ENCODE data around the gene TACSTD2. TPM values are rescaled to one million over a fixed set of nuclear protein-coding genes. Genes with fewer than 3 reads are reported as not detected.
"Not testable (repeated sequence)": the region's sequence is repeated elsewhere in the genome, so short reads cannot be mapped to it uniquely, and the experiment has no call there.

TACSTD2 gene
- not detected for total RNA-seq

- Mint-ChIP-seq H3K4me1 (ENCODE audit: low read depth) (peaks cover 42% of the 10 kb centered on the region), H3K27ac (no peak within 1 kb of the TSS), H3K36me3 (no peaks in the 10 kb centered on the region), H3K9me3 (no peaks in the 10 kb centered on the region), H3K4me3 (peak within 1 kb of the TSS; percentile 57), H3K27me3 (peaks cover 53% of the 10 kb centered on the region)
- CTCF ChIA-PET: no interaction called here
- no peak for DNase-seq
- intact Hi-C loops (cut with micrococcal nuclease): no loop called here
- POLR2A ChIA-PET: no interaction called here
Observed at GRCh38 chr1:58576727-58577653, at the start of gene TACSTD2. Gene TACSTD2 (minus strand): TSS chr1:58577252. CDS start chr1:58577156, 96 bp downstream.

GRCh38 chr1:58626293-58626692 is 49.2 kb upstream of the TACSTD2 start:
- H3K9me3 Mint-ChIP-seq: no peaks in the 10 kb centered on the region
- H3K27me3 Mint-ChIP-seq: peaks cover 3% of the 10 kb centered on the region
- no peak for DNase-seq
- no peak overlapping the region for H3K27ac Mint-ChIP-seq
- H3K36me3 Mint-ChIP-seq: no peaks in the 10 kb centered on the region
- POLR2A ChIA-PET: no interaction called here
- intact Hi-C loops (cut with micrococcal nuclease): no loop called here
- no peak overlapping the region for H3K4me3 Mint-ChIP-seq
- CTCF ChIA-PET: no interaction called here
- H3K4me1 Mint-ChIP-seq (ENCODE audit: low read depth): no peaks in the 10 kb centered on the region

- intact Hi-C loops (cut with micrococcal nuclease); H3K4me3 Mint-ChIP-seq; H3K36me3 Mint-ChIP-seq; H3K9me3 Mint-ChIP-seq; DNase-seq; H3K4me1 Mint-ChIP-seq (ENCODE audit: low read depth); H3K27ac Mint-ChIP-seq; H3K27me3 Mint-ChIP-seq; POLR2A ChIA-PET; CTCF ChIA-PET: not testable (repeated sequence)
Observed at GRCh38 chr1:58623259-58623658, 46.2 kb upstream of the TACSTD2 start.

- Mint-ChIP-seq H3K9me3 (no peaks in the 10 kb centered on the region), H3K27me3 (peaks cover 10% of the 10 kb centered on the region), H3K27ac (no peak overlapping the region), H3K4me1 (ENCODE audit: low read depth) (no peaks in the 10 kb centered on the region), H3K4me3 (no peak overlapping the region), H3K36me3 (no peaks in the 10 kb centered on the region)
- CTCF ChIA-PET: no interaction called here
- intact Hi-C loops (cut with micrococcal nuclease): no loop called here
- POLR2A ChIA-PET: interaction anchor here (0.6 kb wide), 1 partner anchor 164 kb away, joined by 3 read pairs; no protein-coding TSS in a partner anchor
- no peak for DNase-seq
Observed at GRCh38 chr1:58622571-58622970, 45.5 kb upstream of the TACSTD2 start.

GRCh38 chr1:58621391-58621790 is 44.3 kb upstream of the TACSTD2 start:
- no peaks in the 10 kb centered on the region for H3K36me3 Mint-ChIP-seq
- DNase-seq: no peak
- H3K27ac Mint-ChIP-seq: no peak overlapping the region
- H3K27me3 Mint-ChIP-seq: peaks cover 15% of the 10 kb centered on the region
- POLR2A ChIA-PET: no interaction called here
- CTCF ChIA-PET: no interaction called here
- H3K9me3 Mint-ChIP-seq: no peaks in the 10 kb centered on the region
- H3K4me3 Mint-ChIP-seq: no peak overlapping the region
- intact Hi-C loops (cut with micrococcal nuclease): no loop called here
- no peaks in the 10 kb centered on the region for H3K4me1 Mint-ChIP-seq (ENCODE audit: low read depth)

- CTCF ChIA-PET: no interaction called here
Observed at GRCh38 chr1:58620926-58621325, 43.9 kb upstream of the TACSTD2 start.

GRCh38 chr1:58620259-58620658 is 43.2 kb upstream of the TACSTD2 start:
- CTCF ChIA-PET: no interaction called here
- no peak overlapping the region for H3K4me3 Mint-ChIP-seq
- no peaks in the 10 kb centered on the region for H3K9me3 Mint-ChIP-seq
- no peak for DNase-seq
- peaks cover 15% of the 10 kb centered on the region for H3K27me3 Mint-ChIP-seq
- H3K27ac Mint-ChIP-seq: no peak overlapping the region
- no peaks in the 10 kb centered on the region for H3K36me3 Mint-ChIP-seq
- POLR2A ChIA-PET: no interaction called here
- intact Hi-C loops (cut with micrococcal nuclease): no loop called here
- H3K4me1 Mint-ChIP-seq (ENCODE audit: low read depth): no peaks in the 10 kb centered on the region

More at GRCh38 chr1:58620926-58621325, 43.9 kb upstream of the TACSTD2 start:
- no peak for DNase-seq
- no peak overlapping the region for H3K27ac Mint-ChIP-seq
- POLR2A ChIA-PET: no interaction called here
- no peaks in the 10 kb centered on the region for H3K9me3 Mint-ChIP-seq
- H3K27me3 Mint-ChIP-seq: peaks cover 15% of the 10 kb centered on the region
- intact Hi-C loops (cut with micrococcal nuclease): no loop called here
- no peak overlapping the region for H3K4me3 Mint-ChIP-seq
- no peaks in the 10 kb centered on the region for H3K4me1 Mint-ChIP-seq (ENCODE audit: low read depth)
- H3K36me3 Mint-ChIP-seq: no peaks in the 10 kb centered on the region

- intact Hi-C loops (cut with micrococcal nuclease): no loop called here
- H3K36me3 Mint-ChIP-seq: no peaks in the 10 kb centered on the region
- no peaks in the 10 kb centered on the region for H3K9me3 Mint-ChIP-seq
- no peak overlapping the region for H3K4me3 Mint-ChIP-seq
- POLR2A ChIA-PET: no interaction called here
- no peaks in the 10 kb centered on the region for H3K4me1 Mint-ChIP-seq (ENCODE audit: low read depth)
- CTCF ChIA-PET: interaction anchor here (0.9 to 1.0 kb wide), 2 partner anchors 30 to 73 kb away, joined by 3 to 4 read pairs; partner anchors contain the start of gene OMA1
- H3K27me3 Mint-ChIP-seq: peaks cover 15% of the 10 kb centered on the region
- DNase-seq: no peak
- no peak overlapping the region for H3K27ac Mint-ChIP-seq
Observed at GRCh38 chr1:58619286-58620054, 42.4 kb upstream of the TACSTD2 start.

GRCh38 chr1:58618303-58618702 is 41.3 kb upstream of the TACSTD2 start:
- DNase-seq: peak; percentile 9
- intact Hi-C loops (cut with micrococcal nuclease): no loop called here

GRCh38 chr1:58611861-58612385 is 34.9 kb upstream of the TACSTD2 start:
- ChIA-PET CTCF (no interaction called here), POLR2A (no interaction called here)
- Mint-ChIP-seq H3K4me3 (no peak overlapping the region), H3K4me1 (ENCODE audit: low read depth) (no peaks in the 10 kb centered on the region), H3K27me3 (peaks cover 32% of the 10 kb centered on the region), H3K36me3 (no peaks in the 10 kb centered on the region), H3K9me3 (no peaks in the 10 kb centered on the region), H3K27ac (no peak overlapping the region)
- intact Hi-C loops (cut with micrococcal nuclease): no loop called here
- no peak for DNase-seq

More at GRCh38 chr1:58618303-58618702, 41.3 kb upstream of the TACSTD2 start:
- ChIA-PET CTCF (interaction anchor here (0.6 to 1.0 kb wide), 2 partner anchors 72 to 1141 kb away, joined by 3 read pairs; partner anchors contain the start of gene OMA1), POLR2A (no interaction called here)
- Mint-ChIP-seq H3K4me3 (no peak overlapping the region), H3K4me1 (ENCODE audit: low read depth) (no peaks in the 10 kb centered on the region), H3K9me3 (no peaks in the 10 kb centered on the region), H3K27me3 (peaks cover 14% of the 10 kb centered on the region), H3K36me3 (no peaks in the 10 kb centered on the region), H3K27ac (no peak overlapping the region)

GRCh38 chr1:58608945-58609344 is 31.9 kb upstream of the TACSTD2 start:
- CTCF ChIA-PET: no interaction called here
- intact Hi-C loops (cut with micrococcal nuclease): no loop called here
- Mint-ChIP-seq H3K36me3 (peaks cover 7% of the 10 kb centered on the region), H3K9me3 (peaks cover 21% of the 10 kb centered on the region), H3K27ac (no peak overlapping the region), H3K27me3 (peaks cover 44% of the 10 kb centered on the region), H3K4me3 (no peak overlapping the region), H3K4me1 (ENCODE audit: low read depth) (no peaks in the 10 kb centered on the region)
- no peak for DNase-seq
- POLR2A ChIA-PET: no interaction called here

- no peak overlapping the region for H3K27ac Mint-ChIP-seq
- DNase-seq: no peak
- CTCF ChIA-PET: no interaction called here
- no peak overlapping the region for H3K4me3 Mint-ChIP-seq
- intact Hi-C loops (cut with micrococcal nuclease): no loop called here
- H3K9me3 Mint-ChIP-seq: peaks cover 25% of the 10 kb centered on the region
- peaks cover 48% of the 10 kb centered on the region for H3K27me3 Mint-ChIP-seq
- peaks cover 9% of the 10 kb centered on the region for H3K36me3 Mint-ChIP-seq
- POLR2A ChIA-PET: no interaction called here
- H3K4me1 Mint-ChIP-seq (ENCODE audit: low read depth): no peaks in the 10 kb centered on the region
Observed at GRCh38 chr1:58608297-58608696, 31.2 kb upstream of the TACSTD2 start.
